GM19468 (cell line): Measurements from ENCODE around the gene RAP1GAP2.
"Not testable (repeated sequence)": the region's sequence is repeated elsewhere in the genome, so short reads cannot be mapped to it uniquely, and the experiment has no call there.

Experiments used
- ATAC-seq: cut with Tn5 transposase; IDR thresholded peaks from one replicate; pipeline ENCODE4 v1.9.1; 2021; ENCODE audit warnings: mild to moderate bottlenecking, moderate library complexity, moderate number of reproducible peaks; ENCODE audit not compliant: unreplicated experiment; ENCODE audit errors: extremely low read depth

RAP1GAP2 gene

GRCh38 chr17:2785376-2785775 lies 10.9 kb upstream of the RAP1GAP2 start:
- not testable (repeated sequence) for ATAC-seq

- no peak for ATAC-seq
Measured at GRCh38 chr17:2786176-2786881, 9.9 kb upstream of the RAP1GAP2 start.

- ATAC-seq, result no peak
Measured at GRCh38 chr17:2789700-2790099, 6.5 kb upstream of the RAP1GAP2 start.

- no peak for ATAC-seq
Measured at GRCh38 chr17:2792366-2793169, 3.7 kb upstream of the RAP1GAP2 start.

- ATAC-seq, result no peak
Measured at GRCh38 chr17:2794111-2794803, 2.0 kb upstream of the RAP1GAP2 start.

- ATAC-seq, result no peak
Measured at GRCh38 chr17:2795441-2796163, 636 bp upstream of the RAP1GAP2 start.

- no peak for ATAC-seq
Measured at GRCh38 chr17:2797226-2797625, 988 bp downstream of the RAP1GAP2 start.

- no peak for ATAC-seq
Measured at GRCh38 chr17:2797637-2798036, 1.4 kb downstream of the RAP1GAP2 start.

GRCh38 chr17:2798188-2798587 lies 1.9 kb downstream of the RAP1GAP2 start:
- no peak for ATAC-seq

- ATAC-seq, result no peak
Measured at GRCh38 chr17:2798678-2799077, 2.4 kb downstream of the RAP1GAP2 start.

- ATAC-seq, result no peak
Measured at GRCh38 chr17:2799653-2800052, 3.4 kb downstream of the RAP1GAP2 start.

GRCh38 chr17:2800367-2800766 lies 4.1 kb downstream of the RAP1GAP2 start:
- ATAC-seq, result no peak

GRCh38 chr17:2801841-2802240 lies 5.6 kb downstream of the RAP1GAP2 start:
- ATAC-seq, result no peak

GRCh38 chr17:2802574-2802973 lies 6.3 kb downstream of the RAP1GAP2 start:
- ATAC-seq, result no peak

GRCh38 chr17:2803386-2803785 lies 7.1 kb downstream of the RAP1GAP2 start:
- no peak for ATAC-seq

GRCh38 chr17:2803971-2804370 lies 7.7 kb downstream of the RAP1GAP2 start:
- no peak for ATAC-seq

GRCh38 chr17:2804912-2805311 lies 8.7 kb downstream of the RAP1GAP2 start:
- no peak for ATAC-seq

GRCh38 chr17:2805961-2806360 lies 9.7 kb downstream of the RAP1GAP2 start:
- no peak for ATAC-seq

- no peak for ATAC-seq
Measured at GRCh38 chr17:2808367-2809335, 12.4 kb downstream of the RAP1GAP2 start.
